ENCODE data around the gene NUP107. TPM values are rescaled to one million over a fixed set of nuclear protein-coding genes. Genes with fewer than 3 reads are reported as not detected.

The NUP107 gene
- total RNA-seq, 2 experiments from 2014 or later: 37.2 to 38.7 TPM

DNA sequence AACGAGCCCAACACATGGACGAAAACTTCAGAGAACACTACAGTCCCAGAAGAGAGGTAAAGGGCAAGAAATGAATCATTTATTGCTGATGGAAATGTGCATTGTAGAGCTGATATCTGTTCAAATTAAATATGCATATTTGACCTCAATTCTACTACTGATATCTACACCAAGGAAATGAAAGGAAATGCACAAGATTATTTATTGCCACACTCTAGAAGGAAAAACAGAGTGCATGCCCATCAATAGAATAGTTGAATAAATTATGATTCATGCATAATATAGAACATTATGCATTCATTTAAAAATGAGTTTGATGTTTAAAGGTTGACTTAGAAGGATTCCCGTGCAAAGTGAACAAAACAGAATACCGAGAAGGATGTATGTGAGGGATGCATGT, 15.6 kb upstream of the NUP107 start:
- DNase-seq (no peak), ATAC-seq (ENCODE audit: poor library complexity) (no peak)
- H3K27me3 ChIP-seq (ENCODE audit: control insufficient read depth in 1 of 2, insufficient read depth in 2 of 2, low read length in 2 of 2): no peaks in the 10 kb centered on the region
- Mint-ChIP-seq H3K9me3 (no peaks in the 10 kb centered on the region), H3K4me1 (ENCODE audit: low read depth) (peaks cover 66% of the 10 kb centered on the region), H3K4me3 (no peak overlapping the region), H3K27ac (peak overlapping the region; percentile 7), H3K27me3 (no peaks in the 10 kb centered on the region), H3K36me3 (ENCODE audit: low read depth) (peaks cover 3% of the 10 kb centered on the region)
- ChIA-PET CTCF (no interaction called here), POLR2A (no interaction called here)
- no peak overlapping the region for H3K4me3 ChIP-seq (ENCODE audit: low read length)
- peaks cover 24% of the 10 kb centered on the region for H3K4me1 ChIP-seq (ENCODE audit: insufficient read depth, low read length)
- H3K9me3 ChIP-seq (ENCODE audit: control insufficient read depth in 1 of 2, insufficient read depth in 1 of 2, low read length in 2 of 2): peaks cover 0 to 3% of the 10 kb centered on the region in 2 experiments
- TF ChIP-seq, protein P1, sequence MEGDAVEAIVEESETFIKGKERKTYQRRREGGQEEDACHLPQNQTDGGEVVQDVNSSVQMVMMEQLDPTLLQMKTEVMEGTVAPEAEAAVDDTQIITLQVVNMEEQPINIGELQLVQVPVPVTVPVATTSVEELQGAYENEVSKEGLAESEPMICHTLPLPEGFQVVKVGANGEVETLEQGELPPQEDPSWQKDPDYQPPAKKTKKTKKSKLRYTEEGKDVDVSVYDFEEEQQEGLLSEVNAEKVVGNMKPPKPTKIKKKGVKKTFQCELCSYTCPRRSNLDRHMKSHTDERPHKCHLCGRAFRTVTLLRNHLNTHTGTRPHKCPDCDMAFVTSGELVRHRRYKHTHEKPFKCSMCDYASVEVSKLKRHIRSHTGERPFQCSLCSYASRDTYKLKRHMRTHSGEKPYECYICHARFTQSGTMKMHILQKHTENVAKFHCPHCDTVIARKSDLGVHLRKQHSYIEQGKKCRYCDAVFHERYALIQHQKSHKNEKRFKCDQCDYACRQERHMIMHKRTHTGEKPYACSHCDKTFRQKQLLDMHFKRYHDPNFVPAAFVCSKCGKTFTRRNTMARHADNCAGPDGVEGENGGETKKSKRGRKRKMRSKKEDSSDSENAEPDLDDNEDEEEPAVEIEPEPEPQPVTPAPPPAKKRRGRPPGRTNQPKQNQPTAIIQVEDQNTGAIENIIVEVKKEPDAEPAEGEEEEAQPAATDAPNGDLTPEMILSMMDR (IDR thresholded peaks at IDR 0.05): no peak
- intact Hi-C loops (cut with DNase I, micrococcal nuclease): loop anchor here in 1 of 2 experiments (5.0 to 10.0 kb wide), 2 partner anchors 34 to 306 kb away; no protein-coding TSS in a partner anchor
- H3K36me3 ChIP-seq (ENCODE audit: insufficient read depth, low read length): no peaks in the 10 kb centered on the region
- H3K27ac ChIP-seq (ENCODE audit: low read depth in 1 of 2, low read length in 2 of 2): no peak overlapping the region

DNA sequence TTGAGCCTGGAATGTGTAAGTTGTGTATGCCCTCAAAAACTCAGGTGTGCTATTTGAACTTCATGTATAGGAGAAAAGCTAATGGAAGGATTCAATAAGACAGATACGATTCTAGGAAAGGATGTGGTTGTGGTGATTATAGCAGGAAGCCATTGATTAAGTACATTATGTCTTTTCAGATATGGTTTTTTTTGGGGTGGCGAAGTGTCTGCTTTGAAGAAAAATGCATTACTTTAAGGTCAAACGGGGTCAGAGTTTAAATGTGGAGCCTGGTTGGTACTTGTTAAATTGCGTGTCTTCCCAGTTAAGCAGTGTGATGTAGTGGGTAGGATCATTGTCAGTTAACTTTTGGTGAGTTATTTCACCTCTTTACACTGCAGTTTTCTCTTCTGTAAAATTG, 13.0 kb upstream of the NUP107 start:
- CTCF ChIA-PET: no interaction called here
- peaks cover 3% of the 10 kb centered on the region for H3K36me3 Mint-ChIP-seq (ENCODE audit: low read depth)

DNA sequence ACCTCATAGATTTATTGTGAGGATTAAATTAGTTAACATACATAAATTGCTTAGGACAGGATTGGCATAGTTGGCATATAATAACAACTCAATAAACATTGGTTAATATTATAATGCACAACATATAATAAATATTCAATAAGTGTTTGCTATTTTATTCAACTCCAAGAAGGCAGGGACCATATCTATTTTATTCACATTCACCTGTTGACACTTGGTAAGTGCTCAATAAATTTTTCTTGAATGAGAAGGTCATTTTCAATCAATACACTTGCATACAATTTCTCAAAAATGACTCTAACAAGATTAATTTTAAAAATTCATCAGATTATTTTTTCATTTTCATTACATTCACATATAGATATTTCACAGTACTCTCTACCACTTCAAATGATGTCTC, 12.4 kb upstream of the NUP107 start:
- Mint-ChIP-seq H3K27ac (peak overlapping the region; percentile 77), H3K9me3 (no peaks in the 10 kb centered on the region), H3K36me3 (ENCODE audit: low read depth) (peaks cover 3% of the 10 kb centered on the region), H3K4me3 (peak overlapping the region; percentile 70), H3K27me3 (no peaks in the 10 kb centered on the region), H3K4me1 (ENCODE audit: low read depth) (peaks cover 56% of the 10 kb centered on the region)
- ChIA-PET POLR2A (interaction anchor here (0.8 to 1.9 kb wide), 9 partner anchors 12 to 135 kb away, joined by 3 to 17 read pairs (median 6); partner anchors contain the start of genes MDM2, NUP107 and RAP1B), CTCF (interaction anchor here (1.0 kb wide), 1 partner anchor 43 kb away, joined by 3 read pairs; no protein-coding TSS in a partner anchor)
- Histone ChIP-seq H3K9me3 (ENCODE audit: control insufficient read depth in 1 of 2, insufficient read depth in 1 of 2, low read length in 2 of 2) (peaks cover 0 to 3% of the 10 kb centered on the region in 2 experiments), H3K4me3 (ENCODE audit: low read length) (no peak overlapping the region), H3K27me3 (ENCODE audit: control insufficient read depth in 1 of 2, insufficient read depth in 2 of 2, low read length in 2 of 2) (no peaks in the 10 kb centered on the region), H3K27ac (ENCODE audit: low read depth in 1 of 2, low read length in 2 of 2) (no peak overlapping the region), H3K36me3 (ENCODE audit: insufficient read depth, low read length) (no peaks in the 10 kb centered on the region), H3K4me1 (ENCODE audit: insufficient read depth, low read length) (peaks cover 29% of the 10 kb centered on the region)
- ATAC-seq (ENCODE audit: poor library complexity) (no peak), DNase-seq (no peak)
- intact Hi-C loops (cut with DNase I, micrococcal nuclease): loop anchor here in 1 of 2 experiments (2.0 to 10.0 kb wide), 3 partner anchors 37 to 310 kb away; partner anchors contain the start of gene RAP1B
- TF ChIP-seq, protein P1 (IDR thresholded peaks at IDR 0.05): no peak

More for the DNA sequence above, 13.0 kb upstream of the NUP107 start:
- H3K9me3 Mint-ChIP-seq: no peaks in the 10 kb centered on the region
- H3K9me3 ChIP-seq (ENCODE audit: control insufficient read depth in 1 of 2, insufficient read depth in 1 of 2, low read length in 2 of 2): peaks cover 0 to 3% of the 10 kb centered on the region in 2 experiments
- DNase-seq: peak in 4 of 14 experiments; percentile 19 to 77 (median 52)
- intact Hi-C loops (cut with DNase I, micrococcal nuclease): loop anchor here in 1 of 2 experiments (2.0 to 10.0 kb wide), 3 partner anchors 36 to 309 kb away; partner anchors contain the start of gene RAP1B
- H3K27ac ChIP-seq (ENCODE audit: low read depth in 1 of 2, low read length in 2 of 2): peak overlapping the region in 1 of 2 donors; percentile 23
- H3K4me3 Mint-ChIP-seq: peak overlapping the region; percentile 70
- TF ChIP-seq, protein P1 (IDR thresholded peaks at IDR 0.05): no peak
- peak overlapping the region; percentile 77 for H3K27ac Mint-ChIP-seq
- no peaks in the 10 kb centered on the region for H3K27me3 ChIP-seq (ENCODE audit: control insufficient read depth in 1 of 2, insufficient read depth in 2 of 2, low read length in 2 of 2)
- no peaks in the 10 kb centered on the region for H3K27me3 Mint-ChIP-seq
- H3K36me3 ChIP-seq (ENCODE audit: insufficient read depth, low read length): no peaks in the 10 kb centered on the region
- no peak overlapping the region for H3K4me3 ChIP-seq (ENCODE audit: low read length)
- POLR2A ChIA-PET: interaction anchor here (1.4 kb wide), 1 partner anchor 13 kb away, joined by 3 read pairs; the partner anchor contains the start of gene NUP107
- ATAC-seq (ENCODE audit: poor library complexity): peak; percentile 16
- peaks cover 50% of the 10 kb centered on the region for H3K4me1 Mint-ChIP-seq (ENCODE audit: low read depth)
- peaks cover 29% of the 10 kb centered on the region for H3K4me1 ChIP-seq (ENCODE audit: insufficient read depth, low read length)

Data from CD4-positive, alpha-beta T cell (primary cell).